DMS153 treated with DMSO at 0.1 percent for 48 hours (cell line): ENCODE measurements around the gene RNMT.
"Not testable (repeated sequence)": the region's sequence is repeated elsewhere in the genome, so short reads cannot be mapped to it uniquely, and the experiment has no call there.

Source experiments
- DNase-seq: peaks from one replicate; lab custom pipeline; 2025; ENCODE audit not compliant: unreplicated experiment; lab: John Stamatoyannopoulos, UW

Gene RNMT

GRCh38 chr18:13730481-13730880, 4.0 kb downstream of the RNMT start:
- DNase-seq: no peak

DNA sequence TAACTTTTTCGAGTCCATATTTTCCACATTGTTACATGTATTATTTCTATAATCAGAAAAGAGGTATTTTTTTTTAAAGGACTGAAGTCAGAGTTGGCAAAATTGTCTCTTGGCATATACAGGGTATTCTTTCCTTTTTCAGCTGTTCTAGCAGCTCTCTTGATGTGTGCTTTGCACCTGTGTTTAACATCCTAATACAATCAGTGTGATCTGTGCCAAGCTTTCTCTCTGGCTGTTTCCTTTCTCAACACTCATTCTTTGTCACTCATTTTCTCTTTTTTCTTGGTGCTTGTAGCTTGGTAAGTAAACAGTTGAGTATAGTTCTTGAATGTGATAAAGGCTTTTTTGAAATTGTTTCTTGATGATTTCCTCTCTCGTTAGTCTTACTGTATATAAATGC, 9.2 kb downstream of the RNMT start:
- DNase-seq: no peak

GRCh38 chr18:13745696-13746095, 19.2 kb downstream of the RNMT start:
- no peak for DNase-seq

DNA sequence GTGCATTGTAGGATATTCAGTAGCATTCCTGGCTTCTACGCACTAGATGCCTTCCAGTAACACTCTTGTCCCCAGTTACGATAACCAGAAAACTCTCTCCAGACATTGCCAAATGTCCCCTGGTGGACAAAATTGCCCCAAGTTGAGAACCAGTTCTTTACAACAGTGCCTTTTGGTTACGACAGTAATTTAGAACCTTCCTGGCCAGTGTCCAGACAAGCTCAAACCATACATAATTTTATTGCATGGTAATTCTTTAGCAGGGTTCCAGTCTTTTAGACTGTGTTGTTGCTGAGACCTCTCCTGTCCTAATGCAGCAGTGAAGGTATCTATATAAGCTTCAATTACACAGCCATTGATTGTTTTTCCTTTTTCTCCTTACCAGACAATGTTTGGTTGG, 20.2 kb downstream of the RNMT start:
- no peak for DNase-seq

GRCh38 chr18:13751599-13751998, 25.1 kb downstream of the RNMT start:
- DNase-seq: not testable (repeated sequence)

DNA sequence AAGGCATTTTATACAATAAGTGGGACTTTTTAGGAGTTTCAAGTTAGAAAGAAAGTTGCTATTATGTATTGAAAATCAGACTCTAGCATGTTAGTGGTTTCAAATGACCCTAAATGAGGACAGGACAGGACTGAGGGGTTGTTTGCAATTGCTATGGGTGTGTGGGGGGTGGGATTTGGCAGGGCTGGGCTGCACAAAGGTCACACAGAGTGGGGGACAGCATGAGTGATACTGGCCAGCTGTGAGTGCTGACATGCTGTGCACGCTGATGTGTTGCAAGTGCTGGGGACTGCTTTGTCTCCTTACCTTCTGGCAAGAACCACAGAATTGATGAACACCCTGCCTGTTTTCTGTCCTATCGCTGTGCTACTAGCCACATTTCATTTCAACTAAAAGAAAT, 29.8 kb downstream of the RNMT start:
- DNase-seq: no peak

DNA sequence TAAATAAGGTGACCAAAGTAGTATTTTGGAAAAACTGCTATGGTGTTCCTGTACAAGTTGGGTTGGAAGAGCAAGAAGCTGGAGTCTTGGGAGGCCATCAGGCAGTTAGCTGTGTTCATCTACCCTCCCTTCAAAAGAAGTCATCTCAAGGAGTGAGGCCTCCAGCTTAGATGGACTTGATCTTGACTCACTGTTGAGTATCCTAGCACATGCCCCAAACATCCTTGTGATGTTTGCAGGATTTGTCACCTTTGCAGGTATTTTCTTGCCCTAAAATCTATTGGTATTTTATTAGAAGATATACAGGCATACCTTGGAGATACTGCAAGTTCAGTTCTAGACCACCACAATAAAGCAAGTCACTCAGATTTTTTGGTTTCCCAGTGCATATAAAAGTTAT, 30.2 kb downstream of the RNMT start:
- no peak for DNase-seq

- no peak for DNase-seq
Observed at GRCh38 chr18:13758622-13759021, 32.1 kb downstream of the RNMT start.

GRCh38 chr18:13760047-13760446, 33.6 kb downstream of the RNMT start:
- no peak for DNase-seq

- DNase-seq: no peak
Observed at GRCh38 chr18:13762690-13763439, 36.4 kb downstream of the RNMT start.

- no peak for DNase-seq
Observed at GRCh38 chr18:13775058-13775457, 48.6 kb downstream of the RNMT start.

- DNase-seq: no peak
Observed at GRCh38 chr18:13791181-13791580, 64.7 kb downstream of the RNMT start.

DNA sequence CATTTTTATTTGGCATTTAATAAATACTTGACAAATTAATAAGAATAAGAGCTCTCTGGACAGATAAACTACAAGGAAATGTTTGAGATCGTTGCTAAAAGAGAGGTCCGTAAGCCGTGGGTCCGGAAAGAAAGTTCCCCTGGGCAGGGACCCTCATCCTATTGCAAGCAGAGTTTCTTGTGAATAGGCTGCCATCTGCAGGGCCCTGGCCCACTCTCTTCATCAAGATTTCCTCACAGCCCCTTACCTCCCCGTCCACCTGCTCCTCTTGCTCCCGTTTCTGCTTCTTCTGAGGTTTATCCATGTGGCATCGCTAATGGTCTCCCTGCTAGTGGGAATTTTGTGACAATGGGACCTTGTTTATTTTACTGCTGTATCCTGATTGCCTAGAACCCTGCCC, 67.3 kb downstream of the RNMT start:
- DNase-seq: no peak

DNA sequence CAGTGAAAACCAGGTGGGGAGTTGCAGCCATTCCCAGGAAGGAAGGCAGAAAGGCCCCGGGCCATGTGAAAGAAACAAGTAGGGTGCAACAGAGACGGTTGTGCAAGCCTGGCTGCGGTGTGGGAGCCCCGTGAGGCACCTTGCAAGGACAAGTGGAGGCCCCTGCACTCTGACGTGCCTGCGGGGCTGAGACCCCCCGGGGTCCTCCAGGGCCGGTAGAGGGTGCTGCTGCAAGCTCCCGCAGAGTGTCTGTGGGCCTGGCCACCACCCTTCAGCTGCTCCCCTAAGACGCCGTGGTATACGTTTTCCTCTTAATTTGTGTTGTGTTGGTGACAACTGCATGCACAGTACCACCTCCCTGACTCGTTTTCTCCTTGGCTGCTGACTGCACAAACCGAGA, 70.0 kb downstream of the RNMT start:
- DNase-seq: no peak

GRCh38 chr18:13797157-13797611, 70.7 kb downstream of the RNMT start:
- DNase-seq: no peak

DNA sequence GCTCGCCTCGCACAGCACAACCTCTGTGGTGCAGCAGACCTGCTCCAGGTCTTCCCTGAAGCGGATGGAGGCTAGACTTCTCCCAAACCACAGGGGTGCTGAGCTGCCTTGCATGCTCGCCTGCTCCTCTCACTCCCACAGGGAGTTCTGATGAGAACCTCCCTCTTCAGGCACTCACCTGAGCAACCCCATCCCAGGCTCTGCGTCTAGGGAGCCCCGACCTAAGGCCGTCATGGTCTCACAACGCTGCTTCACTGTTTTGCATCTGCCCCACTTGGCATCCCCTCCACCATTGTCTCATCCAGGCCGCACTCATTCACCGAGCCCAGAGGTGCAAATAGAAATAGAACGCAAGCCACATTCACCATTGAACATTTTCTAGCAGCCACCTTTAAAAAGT, 72.9 kb downstream of the RNMT start:
- no peak for DNase-seq

GRCh38 chr18:13800505-13801259, 74.2 kb downstream of the RNMT start:
- no peak for DNase-seq

- DNase-seq: no peak
Observed at GRCh38 chr18:13801260-13801601, 74.8 kb downstream of the RNMT start.

DNA sequence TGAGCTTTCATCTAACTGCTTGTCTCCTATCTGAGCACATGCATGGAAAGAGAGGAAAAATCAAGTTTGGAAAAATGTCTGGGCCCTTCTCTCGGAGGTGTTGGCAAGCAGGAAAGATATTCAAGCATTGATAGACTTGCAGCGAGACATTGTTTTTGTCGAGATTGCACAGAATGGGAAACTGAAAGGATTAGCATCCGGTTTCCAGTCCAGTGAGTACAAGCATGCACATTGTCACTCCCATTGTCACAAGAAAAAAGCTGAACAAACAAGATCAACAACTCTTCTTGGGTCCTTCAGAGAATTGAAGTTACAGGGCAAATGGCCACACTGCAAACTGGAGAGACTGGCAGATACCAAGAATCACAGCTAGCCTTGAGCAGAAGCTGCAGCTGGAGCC, 77.8 kb downstream of the RNMT start:
- DNase-seq: no peak

GRCh38 chr18:13808294-13809042, 82.0 kb downstream of the RNMT start:
- DNase-seq: no peak

- DNase-seq: no peak
Observed at GRCh38 chr18:13809043-13809430, 82.6 kb downstream of the RNMT start.
